AG09309 (cell line): ENCODE measurements around the gene MCTP1.

Experiments
- DNase-seq: peaks from one replicate; pipeline ENCODE4 v3.0.0-alpha.2; 2010; ENCODE audit warnings: low read depth
- H3K4me3 ChIP-seq: 2 replicates; pipeline ENCODE4 v1.5.1; 2011; ENCODE audit warnings: mild to moderate bottlenecking, low read depth, low read length, moderate library complexity; ENCODE audit not compliant: control insufficient read depth
- TF ChIP-seq, protein P1 (sequence below): IDR thresholded peaks from 2 replicates; pipeline ENCODE4 v1.5.1; 2011; ENCODE audit warnings: mild to moderate bottlenecking, low read depth, low read length, inconsistent platforms; ENCODE audit not compliant: insufficient read depth, control insufficient read depth; ENCODE audit errors: missing control alignments

Gene MCTP1

GRCh38 chr5:95237324-95237723 is 47.6 kb downstream of the MCTP1 start:
- DNase-seq = no peak
- H3K4me3 ChIP-seq = no peak overlapping the region
- TF ChIP-seq, protein P1, sequence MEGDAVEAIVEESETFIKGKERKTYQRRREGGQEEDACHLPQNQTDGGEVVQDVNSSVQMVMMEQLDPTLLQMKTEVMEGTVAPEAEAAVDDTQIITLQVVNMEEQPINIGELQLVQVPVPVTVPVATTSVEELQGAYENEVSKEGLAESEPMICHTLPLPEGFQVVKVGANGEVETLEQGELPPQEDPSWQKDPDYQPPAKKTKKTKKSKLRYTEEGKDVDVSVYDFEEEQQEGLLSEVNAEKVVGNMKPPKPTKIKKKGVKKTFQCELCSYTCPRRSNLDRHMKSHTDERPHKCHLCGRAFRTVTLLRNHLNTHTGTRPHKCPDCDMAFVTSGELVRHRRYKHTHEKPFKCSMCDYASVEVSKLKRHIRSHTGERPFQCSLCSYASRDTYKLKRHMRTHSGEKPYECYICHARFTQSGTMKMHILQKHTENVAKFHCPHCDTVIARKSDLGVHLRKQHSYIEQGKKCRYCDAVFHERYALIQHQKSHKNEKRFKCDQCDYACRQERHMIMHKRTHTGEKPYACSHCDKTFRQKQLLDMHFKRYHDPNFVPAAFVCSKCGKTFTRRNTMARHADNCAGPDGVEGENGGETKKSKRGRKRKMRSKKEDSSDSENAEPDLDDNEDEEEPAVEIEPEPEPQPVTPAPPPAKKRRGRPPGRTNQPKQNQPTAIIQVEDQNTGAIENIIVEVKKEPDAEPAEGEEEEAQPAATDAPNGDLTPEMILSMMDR = peak; percentile 3

- DNase-seq = no peak
- TF ChIP-seq, protein P1 = no peak
- H3K4me3 ChIP-seq = no peak overlapping the region
Observed at GRCh38 chr5:95235439-95235982, 49.4 kb downstream of the MCTP1 start.

- no peak for DNase-seq
- TF ChIP-seq, protein P1 = no peak
- H3K4me3 ChIP-seq = no peak overlapping the region
Observed at GRCh38 chr5:95229646-95230045, 55.2 kb downstream of the MCTP1 start.

DNA sequence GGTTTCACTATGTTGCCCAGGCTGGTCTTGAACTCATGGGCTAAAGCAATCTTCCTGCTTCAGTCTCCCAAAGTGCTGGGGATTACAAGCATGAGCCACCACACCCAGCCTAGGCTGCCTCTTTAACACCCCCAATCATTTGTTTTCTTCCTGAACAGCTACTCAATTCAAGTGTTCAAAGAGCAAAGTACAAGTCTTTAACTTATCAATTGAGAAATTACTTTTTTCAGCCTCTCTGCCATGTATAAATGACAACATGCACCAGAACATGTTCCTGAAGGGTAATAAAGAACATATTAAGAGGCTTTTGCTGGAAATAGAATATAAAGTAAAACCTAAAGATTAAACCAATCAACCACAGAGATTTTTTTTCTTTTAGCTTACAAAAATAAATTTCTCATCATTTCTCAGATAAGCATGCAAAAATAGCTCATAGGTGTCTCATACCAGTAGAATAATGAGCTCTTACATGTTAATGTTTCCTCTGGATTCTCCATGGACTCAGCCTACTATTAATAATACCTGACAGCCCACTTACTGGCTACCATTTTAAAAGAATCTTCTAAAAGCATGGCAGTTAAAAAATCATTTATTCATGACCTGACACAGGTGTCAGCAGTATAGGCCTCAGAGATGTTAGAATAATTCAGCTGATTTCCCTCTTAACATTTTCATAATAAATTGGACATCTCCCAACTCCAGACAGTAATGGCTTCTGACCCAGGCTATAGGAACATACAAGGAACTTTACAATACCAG is 60.0 kb downstream of the MCTP1 start:
- no peak overlapping the region for H3K4me3 ChIP-seq
- TF ChIP-seq, protein P1 = no peak
- DNase-seq = no peak

- H3K4me3 ChIP-seq = no peak overlapping the region
- no peak for DNase-seq
- TF ChIP-seq, protein P1 = no peak
Observed at GRCh38 chr5:95223566-95224258, 61.2 kb downstream of the MCTP1 start.

DNA sequence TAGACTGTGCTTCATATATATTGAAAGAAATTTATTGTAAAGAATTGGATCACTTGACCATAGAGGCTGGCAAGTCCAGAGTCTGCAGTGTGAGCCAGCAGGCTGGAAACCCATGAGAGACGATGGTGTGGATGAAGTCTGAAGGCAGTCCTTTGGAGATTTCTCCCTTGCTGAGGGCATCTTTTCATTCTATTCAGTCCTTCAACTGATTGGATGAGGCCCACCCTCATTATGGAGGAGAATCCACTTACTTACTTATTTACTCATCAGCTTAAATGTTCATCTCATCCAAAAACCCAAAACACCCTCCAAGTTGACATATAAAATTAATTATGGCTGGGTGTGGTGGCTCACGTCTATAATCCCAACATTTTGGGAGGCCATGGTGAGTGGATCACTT is 62.1 kb downstream of the MCTP1 start:
- TF ChIP-seq, protein P1 = no peak
- DNase-seq = no peak
- H3K4me3 ChIP-seq = no peak overlapping the region
